PC-9 (cell line): Measurements from ENCODE around the gene SCN10A.

ENCODE experiments used
- CTCF ChIP-seq: fragments of 200-600 bp; sonication (generic); conservative IDR thresholded peaks from 2 replicates; pipeline ENCODE4 v1.6.1; 2017; ENCODE audit warnings: mixed run types, antibody characterized with exemption, mild to moderate bottlenecking, moderate library complexity
- EZH2 ChIP-seq: fragments of 200-600 bp; sonication (generic); IDR thresholded peaks from 2 replicates; pipeline ENCODE4 v1.8.0; 2017; ENCODE audit warnings: antibody characterized with exemption, low read depth

DNA sequence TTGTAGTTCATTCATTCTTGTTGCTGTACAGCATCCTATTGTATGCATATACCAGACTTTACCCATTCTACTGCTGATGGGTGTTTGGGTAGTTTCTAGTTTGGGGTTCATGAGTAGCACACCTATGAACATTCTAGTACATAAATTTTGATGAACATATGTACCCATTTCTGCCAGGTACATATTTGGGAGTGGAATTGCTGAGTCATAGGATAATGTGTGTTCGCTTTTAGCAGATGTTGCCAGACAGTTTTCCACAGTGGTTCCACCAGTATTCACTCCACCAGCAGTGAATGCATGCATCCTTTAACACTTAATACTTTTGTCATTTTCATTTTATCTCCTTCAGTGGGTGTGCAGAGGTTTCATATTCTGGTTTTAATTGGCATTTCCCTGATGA lies 163.1 kb downstream of the SCN10A start:
- TF ChIP-seq CTCF (no peak), EZH2 (no peak)
